HL-60 (cell line): ENCODE data around the gene CCDC102A.

Source experiments
- CTCF ChIP-seq: IDR thresholded peaks from one replicate; pipeline ENCODE4 v1.5.1; 2011; ENCODE audit warnings: low read length, control low read depth, inconsistent platforms; ENCODE audit not compliant: insufficient read depth
- POLR2AphosphoS5 ChIP-seq: IDR thresholded peaks from 2 replicates; pipeline ENCODE4 v1.6.1; 2012; ENCODE audit warnings: low read depth
- REST ChIP-seq: IDR thresholded peaks from 2 replicates; pipeline ENCODE4 v1.6.1; 2012; ENCODE audit warnings: low read depth; ENCODE audit not compliant: insufficient replicate concordance
- SPI1 ChIP-seq: IDR thresholded peaks from 2 replicates; pipeline ENCODE4 v1.6.1; 2012; ENCODE audit warnings: low read depth, mild to moderate bottlenecking, borderline replicate concordance

- no peak for TF ChIP-seq REST
- no peak for TF ChIP-seq CTCF
- TF ChIP-seq SPI1, result no peak
- TF ChIP-seq POLR2AphosphoS5, result no peak
These were observed at the start of gene CCDC102A for GRCh38 chr16:57536306-57537193.
